Measurements from ENCODE around the gene GOLGA8G.
"Not testable (repeated sequence)": the region's sequence is repeated elsewhere in the genome, so short reads cannot be mapped to it uniquely, and the experiment has no call there.

Gene GOLGA8G

GRCh38 chr15:28532954-28533353 is at the start of gene GOLGA8G:
Gene GOLGA8G (minus strand): TSS chr15:28532971. CDS start chr15:28532909, 62 bp downstream.
- DNase-seq (ENCODE audit: low spot score), result not testable (repeated sequence)

GRCh38 chr15:28573351-28573750 is 40.6 kb upstream of the GOLGA8G start:
- not testable (repeated sequence) for DNase-seq (ENCODE audit: low spot score)

- DNase-seq (ENCODE audit: low spot score), result not testable (repeated sequence)
These were observed 20.5 kb upstream of the GOLGA8G start, which contains the start of gene GOLGA6L25 for GRCh38 chr15:28553268-28553667. Gene GOLGA6L25 (plus strand): TSS chr15:28553568. CDS start chr15:28553629, 61 bp downstream.

- not testable (repeated sequence) for DNase-seq (ENCODE audit: low spot score)
These were observed 17.6 kb downstream of the GOLGA8G start for GRCh38 chr15:28515208-28515607.

GRCh38 chr15:28514128-28514527 is 18.6 kb downstream of the GOLGA8G start:
- DNase-seq (ENCODE audit: low spot score), result not testable (repeated sequence)

GRCh38 chr15:28508217-28508889 is 24.4 kb downstream of the GOLGA8G start:
- DNase-seq (ENCODE audit: low spot score), result not testable (repeated sequence)

- not testable (repeated sequence) for DNase-seq (ENCODE audit: low spot score)
These were observed 51.4 kb downstream of the GOLGA8G start for GRCh38 chr15:28481340-28481739.
